Ovary (tissue), 3 donors: Measurements from ENCODE around the gene CCDC187.

Experiments
- POLR2A ChIP-seq: fragments of 450-650 bp; IDR thresholded peaks from one replicate; pipeline ENCODE4 v1.6.1; 2017; ENCODE audit warnings: antibody characterized with exemption, mild to moderate bottlenecking, moderate library complexity
- TF ChIP-seq, protein P1 (sequence below), 3 donors: fragments of 450-650 bp in 2 of 3; fragments of 200-600 bp in 1 of 3; IDR thresholded peaks; one replicate each; pipeline versions ENCODE4 v1.5.1 to v1.8.0; 2016 to 2022; ENCODE audit warnings: antibody characterized with exemption in 3 of 3, mild to moderate bottlenecking in 1 of 3
- donor health status: DM: no; HTN: no; CAD: no.

- TF ChIP-seq POLR2A: no peak
- TF ChIP-seq, protein P1, sequence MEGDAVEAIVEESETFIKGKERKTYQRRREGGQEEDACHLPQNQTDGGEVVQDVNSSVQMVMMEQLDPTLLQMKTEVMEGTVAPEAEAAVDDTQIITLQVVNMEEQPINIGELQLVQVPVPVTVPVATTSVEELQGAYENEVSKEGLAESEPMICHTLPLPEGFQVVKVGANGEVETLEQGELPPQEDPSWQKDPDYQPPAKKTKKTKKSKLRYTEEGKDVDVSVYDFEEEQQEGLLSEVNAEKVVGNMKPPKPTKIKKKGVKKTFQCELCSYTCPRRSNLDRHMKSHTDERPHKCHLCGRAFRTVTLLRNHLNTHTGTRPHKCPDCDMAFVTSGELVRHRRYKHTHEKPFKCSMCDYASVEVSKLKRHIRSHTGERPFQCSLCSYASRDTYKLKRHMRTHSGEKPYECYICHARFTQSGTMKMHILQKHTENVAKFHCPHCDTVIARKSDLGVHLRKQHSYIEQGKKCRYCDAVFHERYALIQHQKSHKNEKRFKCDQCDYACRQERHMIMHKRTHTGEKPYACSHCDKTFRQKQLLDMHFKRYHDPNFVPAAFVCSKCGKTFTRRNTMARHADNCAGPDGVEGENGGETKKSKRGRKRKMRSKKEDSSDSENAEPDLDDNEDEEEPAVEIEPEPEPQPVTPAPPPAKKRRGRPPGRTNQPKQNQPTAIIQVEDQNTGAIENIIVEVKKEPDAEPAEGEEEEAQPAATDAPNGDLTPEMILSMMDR (IDR thresholded peaks at IDR 0.05): no peak
These were observed 51.0 kb downstream of the CCDC187 start for GRCh38 chr9:136252846-136253245.
